ENCODE measurements around the gene LPAR6. TPM values are rescaled to one million over a fixed set of nuclear protein-coding genes. Genes with fewer than 3 reads are reported as not detected.

Gene LPAR6
- total and polyA plus RNA-seq, 2 of the 4 experiments (the other 2 are of a cell fraction), result 1.4 to 2.0 TPM

DNA sequence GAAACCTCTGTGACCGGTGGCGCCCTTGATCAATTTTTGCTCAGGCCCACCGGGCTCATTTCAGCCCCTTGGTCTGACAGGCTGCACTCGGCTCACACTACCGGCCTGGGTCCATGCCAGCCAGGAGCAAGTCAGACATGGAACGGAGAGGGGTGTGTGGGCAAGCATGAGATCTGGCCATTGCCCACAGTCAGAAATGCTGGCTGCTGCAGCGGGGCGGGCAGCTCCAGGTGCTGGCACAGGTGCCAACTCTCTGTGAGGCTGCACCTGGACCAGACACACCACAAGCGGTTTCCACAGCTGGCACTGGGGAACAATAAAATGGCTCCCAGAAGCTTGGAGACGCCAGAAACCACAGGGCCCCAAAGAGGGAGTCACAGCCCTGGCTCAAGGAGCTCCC lies 43.6 kb upstream of the LPAR6 start:
- intact Hi-C loops (cut with micrococcal nuclease) (no loop called here), in situ Hi-C loops (cut with MboI; ENCODE audit: low sequenced_read_pairs) (no loop called here), dilution Hi-C loops (cut with HindIII; ENCODE audit: low sequenced_read_pairs, unreplicated experiment) (no loop called here)
- H3K56ac ChIP-seq (ENCODE audit: extremely low read depth, insufficient read depth, low read length), result no peak overlapping the region
- no peak overlapping the region for H2BK5ac ChIP-seq (ENCODE audit: low read depth, low read length, poor library complexity, severe bottlenecking)
- no peak overlapping the region for H2AFZ ChIP-seq (replicated peaks; ENCODE audit: low read length, poor library complexity)
- no peak overlapping the region for H4K8ac ChIP-seq (ENCODE audit: low read depth in 2 of 2, low read length in 2 of 2)
- H2AK9ac ChIP-seq (replicated peaks; ENCODE audit: low read depth, low read length, poor library complexity), result no peak overlapping the region
- no peak overlapping the region for H2BK15ac ChIP-seq (ENCODE audit: low read depth, low read length)
- peaks cover 18% of the 10 kb centered on the region for H3K36me3 ChIP-seq (ENCODE audit: control insufficient read depth, insufficient read depth, low read length)
- H3K79me1 ChIP-seq (ENCODE audit: low read depth in 1 of 2, low read length in 2 of 2), result peaks cover 5 to 15% of the 10 kb centered on the region in 2 experiments; a peak in 3 of 4 replicates
- H3K9me1 ChIP-seq (ENCODE audit: insufficient read depth, low read length), result peaks cover 4% of the 10 kb centered on the region; the same call in 1 of the 2 replicates
- H2BK120ac ChIP-seq (ENCODE audit: low read depth, low read length), result no peak overlapping the region
- no peak overlapping the region for H3K4ac ChIP-seq (ENCODE audit: low read depth, low read length)
- no peaks in the 10 kb centered on the region for H4K20me1 ChIP-seq (ENCODE audit: insufficient read depth, low read length)
- no peaks in the 10 kb centered on the region for H3K27me3 ChIP-seq (ENCODE audit: control insufficient read depth, insufficient read depth, low read length)
- POLR2A ChIA-PET (ENCODE audit: unreplicated experiment), result no interaction called here
- no peak overlapping the region for H4K5ac ChIP-seq (ENCODE audit: low read depth, low read length)
- H3K14ac ChIP-seq (replicated peaks; ENCODE audit: low read depth, low read length), result no peak overlapping the region
- 100% methylated on average over 3 of the region's 10 CpGs; no CpG with 5 or more reads in 1 of the 2 experiments for WGBS, 2 experiments (ENCODE audit: extremely low coverage in 2 of 2, insufficient read length in 1 of 2)
- H3K9ac ChIP-seq (ENCODE audit: low read depth, low read length), result no peak overlapping the region
- H3K4me3 ChIP-seq (ENCODE audit: insufficient read depth, low read depth, low read length), result no peak overlapping the region
- CTCF ChIA-PET, result no interaction called here
- H3K4me1 ChIP-seq (ENCODE audit: control insufficient read depth, insufficient read depth, low read length), result no peaks in the 10 kb centered on the region
- ATAC-seq (ENCODE audit: low read depth) (no peak), DNase-seq (no peak)
- H3K27ac ChIP-seq (ENCODE audit: insufficient read depth, low read length), result no peak overlapping the region
- no peaks in the 10 kb centered on the region for H3K9me3 ChIP-seq (ENCODE audit: control insufficient read depth, insufficient read depth, low read length)
- H3K23ac ChIP-seq (ENCODE audit: low read depth, low read length), result no peak overlapping the region
- no peak overlapping the region for H2BK20ac ChIP-seq (ENCODE audit: low read depth, low read length)
- no peak overlapping the region for H2AK5ac ChIP-seq (ENCODE audit: low read depth, low read length)
- no peak overlapping the region for H3K18ac ChIP-seq (ENCODE audit: low read depth, low read length)
- TF ChIP-seq RAD21 (IDR thresholded peaks at IDR 0.05; ENCODE audit: low read length), result no peak
- TF ChIP-seq, protein P1, sequence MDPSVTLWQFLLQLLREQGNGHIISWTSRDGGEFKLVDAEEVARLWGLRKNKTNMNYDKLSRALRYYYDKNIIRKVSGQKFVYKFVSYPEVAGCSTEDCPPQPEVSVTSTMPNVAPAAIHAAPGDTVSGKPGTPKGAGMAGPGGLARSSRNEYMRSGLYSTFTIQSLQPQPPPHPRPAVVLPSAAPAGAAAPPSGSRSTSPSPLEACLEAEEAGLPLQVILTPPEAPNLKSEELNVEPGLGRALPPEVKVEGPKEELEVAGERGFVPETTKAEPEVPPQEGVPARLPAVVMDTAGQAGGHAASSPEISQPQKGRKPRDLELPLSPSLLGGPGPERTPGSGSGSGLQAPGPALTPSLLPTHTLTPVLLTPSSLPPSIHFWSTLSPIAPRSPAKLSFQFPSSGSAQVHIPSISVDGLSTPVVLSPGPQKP (IDR thresholded peaks at IDR 0.05; ENCODE audit: borderline replicate concordance, low read depth, low read length), result no peak
- no peak for TF ChIP-seq MAZ (IDR thresholded peaks at IDR 0.05; ENCODE audit: borderline replicate concordance, low read depth, low read length)
- no peak for TF ChIP-seq MXI1 (IDR thresholded peaks at IDR 0.05; ENCODE audit: borderline replicate concordance, low read depth, low read length)
- no peak for TF ChIP-seq NFE2L2 (IDR thresholded peaks at IDR 0.05; ENCODE audit: low read depth, low read length)
- TF ChIP-seq SMC3 (IDR thresholded peaks at IDR 0.05; ENCODE audit: low read depth, low read length), result no peak
- no peak for TF ChIP-seq RFX5 (IDR thresholded peaks at IDR 0.05; ENCODE audit: low read depth, low read length)
- TF ChIP-seq FOS (IDR thresholded peaks at IDR 0.05; ENCODE audit: low read depth, low read length), result no peak
- TF ChIP-seq CEBPB (IDR thresholded peaks at IDR 0.05; ENCODE audit: low read depth, low read length), result no peak
- TF ChIP-seq CHD1 (IDR thresholded peaks at IDR 0.05; ENCODE audit: low read depth, low read length), result no peak
- no peak for TF ChIP-seq POLR2A (IDR thresholded peaks at IDR 0.05; ENCODE audit: low read depth, low read length)
- TF ChIP-seq BHLHE40 (IDR thresholded peaks at IDR 0.05; ENCODE audit: low read depth, low read length), result no peak
- no peak for TF ChIP-seq RCOR1 (IDR thresholded peaks at IDR 0.05; ENCODE audit: insufficient replicate concordance, low read length)
- TF ChIP-seq MAFK (IDR thresholded peaks at IDR 0.05; ENCODE audit: low read depth, low read length), result no peak
- TF ChIP-seq, protein P2, sequence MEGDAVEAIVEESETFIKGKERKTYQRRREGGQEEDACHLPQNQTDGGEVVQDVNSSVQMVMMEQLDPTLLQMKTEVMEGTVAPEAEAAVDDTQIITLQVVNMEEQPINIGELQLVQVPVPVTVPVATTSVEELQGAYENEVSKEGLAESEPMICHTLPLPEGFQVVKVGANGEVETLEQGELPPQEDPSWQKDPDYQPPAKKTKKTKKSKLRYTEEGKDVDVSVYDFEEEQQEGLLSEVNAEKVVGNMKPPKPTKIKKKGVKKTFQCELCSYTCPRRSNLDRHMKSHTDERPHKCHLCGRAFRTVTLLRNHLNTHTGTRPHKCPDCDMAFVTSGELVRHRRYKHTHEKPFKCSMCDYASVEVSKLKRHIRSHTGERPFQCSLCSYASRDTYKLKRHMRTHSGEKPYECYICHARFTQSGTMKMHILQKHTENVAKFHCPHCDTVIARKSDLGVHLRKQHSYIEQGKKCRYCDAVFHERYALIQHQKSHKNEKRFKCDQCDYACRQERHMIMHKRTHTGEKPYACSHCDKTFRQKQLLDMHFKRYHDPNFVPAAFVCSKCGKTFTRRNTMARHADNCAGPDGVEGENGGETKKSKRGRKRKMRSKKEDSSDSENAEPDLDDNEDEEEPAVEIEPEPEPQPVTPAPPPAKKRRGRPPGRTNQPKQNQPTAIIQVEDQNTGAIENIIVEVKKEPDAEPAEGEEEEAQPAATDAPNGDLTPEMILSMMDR (conservative IDR thresholded peaks at IDR 0.05; ENCODE audit: low read depth, low read length), result no peak
- TF ChIP-seq, protein P3, sequence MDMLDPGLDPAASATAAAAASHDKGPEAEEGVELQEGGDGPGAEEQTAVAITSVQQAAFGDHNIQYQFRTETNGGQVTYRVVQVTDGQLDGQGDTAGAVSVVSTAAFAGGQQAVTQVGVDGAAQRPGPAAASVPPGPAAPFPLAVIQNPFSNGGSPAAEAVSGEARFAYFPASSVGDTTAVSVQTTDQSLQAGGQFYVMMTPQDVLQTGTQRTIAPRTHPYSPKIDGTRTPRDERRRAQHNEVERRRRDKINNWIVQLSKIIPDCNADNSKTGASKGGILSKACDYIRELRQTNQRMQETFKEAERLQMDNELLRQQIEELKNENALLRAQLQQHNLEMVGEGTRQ (IDR thresholded peaks at IDR 0.05; ENCODE audit: low read depth, low read length), result no peak
- no peak overlapping the region for H3K4me2 ChIP-seq (ENCODE audit: low read depth, low read length)
- no peak overlapping the region for H4K91ac ChIP-seq (ENCODE audit: insufficient read depth, low read depth, low read length)
- no TSS peak for BruUV-seq (replicated peaks)

Measured in IMR-90 (cell line).